IMR-90 (cell line): ENCODE results near the gene ORMDL3. TPM values are rescaled to one million over a fixed set of nuclear protein-coding genes. Genes with fewer than 3 reads are reported as not detected.
A peak's percentile ranks its signal among the peaks of the same experiment; 100 is the strongest.

Source experiments
- ATAC-seq: fragments of 200-7000 bp; cut with Tn5 transposase; 2 replicates; pipeline ENCODE4 v1.9.1; 2020; ENCODE audit warnings: low read depth, mild to moderate bottlenecking, moderate library complexity
- BruUV-seq: library from RNA; stranded (reverse); fragments of 400-500 nt; replicated peaks from 2 replicates; lab custom pipeline; 2021; lab: Mats Ljungman, UMichigan
- CTCF ChIA-PET: fragments of 300-600 bp; formaldehyde crosslinking; extraction: SDS; loops from one replicate; lab custom pipeline; 2021; ENCODE audit warnings: antibody characterized with exemption; lab: Yijun Ruan, JAX
- POLR2A ChIA-PET: fragments of 300-600 bp; sonication (Branson Sonifier 250); formaldehyde crosslinking; loops from one replicate; lab custom pipeline; 2022; ENCODE audit warnings: antibody characterized with exemption; ENCODE audit not compliant: unreplicated experiment; lab: Charles Lee
- DNase-seq: peaks from one replicate; pipeline ENCODE4 v3.0.0; 2013
- H2AFZ ChIP-seq: replicated peaks from 2 replicates; pipeline ENCODE3; 2013; ENCODE audit warnings: low read length, mild to moderate bottlenecking; ENCODE audit not compliant: poor library complexity
- H2AK5ac ChIP-seq: 2 replicates; pipeline ENCODE4 v1.6.1; 2013; ENCODE audit warnings: low read depth, low read length, inconsistent platforms
- H2AK9ac ChIP-seq: replicated peaks from 2 replicates; pipeline ENCODE3; 2013; ENCODE audit warnings: mild to moderate bottlenecking, low read depth, low read length, moderate library complexity; ENCODE audit not compliant: poor library complexity
- H2BK120ac ChIP-seq: 2 replicates; pipeline ENCODE4 v1.6.1; 2013; ENCODE audit warnings: low read depth, low read length, inconsistent platforms
- H2BK15ac ChIP-seq: 3 replicates; pipeline ENCODE4 v1.6.1; 2013; ENCODE audit warnings: low read depth, low read length, inconsistent platforms
- H2BK20ac ChIP-seq: 2 replicates; pipeline ENCODE4 v1.6.1; 2013; ENCODE audit warnings: low read depth, mild to moderate bottlenecking, inconsistent platforms, low read length, moderate library complexity
- H2BK5ac ChIP-seq: 2 replicates; pipeline ENCODE4 v1.6.1; 2013; ENCODE audit warnings: mild to moderate bottlenecking, low read depth, low read length, inconsistent platforms; ENCODE audit not compliant: poor library complexity, severe bottlenecking
- H3K14ac ChIP-seq: replicated peaks from 2 replicates; pipeline ENCODE4 v1.6.1; 2013; ENCODE audit warnings: low read depth, low read length, inconsistent platforms
- H3K18ac ChIP-seq: 2 replicates; pipeline ENCODE4 v1.6.1; 2013; ENCODE audit warnings: low read depth, low read length, control low read depth
- H3K23ac ChIP-seq: 2 replicates; pipeline ENCODE4 v1.6.1; 2013; ENCODE audit warnings: low read depth, low read length, inconsistent platforms
- H3K27ac ChIP-seq: 2 replicates; pipeline ENCODE4 v1.5.1; 2013; ENCODE audit warnings: mild to moderate bottlenecking, control low read depth, low read length; ENCODE audit not compliant: insufficient read depth
- H3K27me3 ChIP-seq: 2 replicates; pipeline ENCODE4 v1.6.1; 2013; ENCODE audit warnings: low read length; ENCODE audit not compliant: control insufficient read depth, insufficient read depth
- H3K36me3 ChIP-seq: 2 replicates; pipeline ENCODE4 v1.6.1; 2013; ENCODE audit warnings: low read length, mixed read lengths; ENCODE audit not compliant: control insufficient read depth, insufficient read depth
- H3K4ac ChIP-seq: 2 replicates; pipeline ENCODE4 v1.6.1; 2013; ENCODE audit warnings: low read depth, low read length, inconsistent platforms
- H3K4me1 ChIP-seq: 2 replicates; pipeline ENCODE4 v1.6.1; 2013; ENCODE audit warnings: low read length, mixed read lengths; ENCODE audit not compliant: control insufficient read depth, insufficient read depth
- H3K4me2 ChIP-seq: 2 replicates; pipeline ENCODE4 v1.6.1; 2013; ENCODE audit warnings: low read depth, mild to moderate bottlenecking, control low read depth, low read length, moderate library complexity
- H3K4me3 ChIP-seq: 2 replicates; pipeline ENCODE4 v1.5.1; 2013; ENCODE audit warnings: low read depth, mild to moderate bottlenecking, control low read depth, low read length, moderate library complexity; ENCODE audit not compliant: insufficient read depth
- H3K56ac ChIP-seq: 2 replicates; pipeline ENCODE4 v1.6.1; 2013; ENCODE audit warnings: low read length, inconsistent platforms; ENCODE audit not compliant: insufficient read depth; ENCODE audit errors: extremely low read depth
- H3K79me1 ChIP-seq, 2 experiments: 2 replicates each; pipeline ENCODE4 v1.6.1; 2013; ENCODE audit warnings: low read length in 2 of 2, inconsistent platforms in 1 of 2, low read depth in 1 of 2
- H3K9ac ChIP-seq: 2 replicates; pipeline ENCODE4 v1.6.1; 2013; ENCODE audit warnings: low read depth, low read length, control low read depth
- H3K9me1 ChIP-seq: 2 replicates; pipeline ENCODE4 v1.6.1; 2013; ENCODE audit warnings: low read length, inconsistent platforms; ENCODE audit not compliant: insufficient read depth
- H3K9me3 ChIP-seq: 2 replicates; pipeline ENCODE4 v1.6.1; 2013; ENCODE audit warnings: low read length; ENCODE audit not compliant: control insufficient read depth, insufficient read depth
- H4K20me1 ChIP-seq: 2 replicates; pipeline ENCODE4 v1.6.1; 2013; ENCODE audit warnings: low read length, inconsistent platforms; ENCODE audit not compliant: insufficient read depth
- H4K5ac ChIP-seq: 2 replicates; pipeline ENCODE4 v1.6.1; 2013; ENCODE audit warnings: mild to moderate bottlenecking, low read depth, low read length, control low read depth
- H4K8ac ChIP-seq, 2 experiments: 2 replicates each; pipeline ENCODE4 v1.6.1; 2013; ENCODE audit warnings: low read depth in 2 of 2, low read length in 2 of 2, control low read depth in 1 of 2, inconsistent platforms in 1 of 2
- H4K91ac ChIP-seq: 2 replicates; pipeline ENCODE4 v1.6.1; 2013; ENCODE audit warnings: low read depth, low read length, inconsistent platforms; ENCODE audit not compliant: insufficient read depth
- CHD1 ChIP-seq: IDR thresholded peaks from 2 replicates; pipeline ENCODE4 v1.6.1; 2012; ENCODE audit warnings: low read depth, low read length, improper control_type of control experiment
- MXI1 ChIP-seq: IDR thresholded peaks from 2 replicates; pipeline ENCODE4 v1.6.1; 2012; ENCODE audit warnings: low read depth, mild to moderate bottlenecking, low read length, moderate library complexity, borderline replicate concordance
- RFX5 ChIP-seq: IDR thresholded peaks from 2 replicates; pipeline ENCODE4 v1.8.0; 2012; ENCODE audit warnings: low read depth, mild to moderate bottlenecking, low read length, moderate library complexity
- SMC3 ChIP-seq: fragments of 150-350 bp; IDR thresholded peaks from 2 replicates; pipeline ENCODE4 v1.6.1; 2016; ENCODE audit warnings: low read depth, mild to moderate bottlenecking, antibody characterized with exemption, low read length, moderate library complexity
- WGBS, 2 experiments: methylation state at CpG; one replicate each; pipeline versions ENCODE4 v1.1.5 to v1.1.7; 2013; ENCODE audit warnings: missing lambda C conversion rate in 2 of 2; ENCODE audit not compliant: insufficient read length in 1 of 2; ENCODE audit errors: extremely low coverage in 2 of 2; 5-methylcytosine and 5-hydroxymethylcytosine counted together
- dilution Hi-C: fragments of 300-500 bp; cut with HindIII; formaldehyde crosslinking; loops from one replicate; pipeline ENCODE4 v1.14.3; 2018; ENCODE audit warnings: low sequenced_read_pairs; ENCODE audit not compliant: unreplicated experiment
- in situ Hi-C: fragments of 300-500 bp; cut with MboI; formaldehyde crosslinking; loops from 3 replicates; pipeline ENCODE4 v1.14.3; 2019; ENCODE audit warnings: low sequenced_read_pairs, inconsistent platforms, mixed read lengths
- intact Hi-C: fragments of 100-400 bp; cut with micrococcal nuclease; formaldehyde crosslinking; loops from 2 replicates; pipeline ENCODE4 v1.10.0; 2022
- polyA plus RNA-seq, 3 experiments: library from polyadenylated mRNA; depleted of rRNA; stranded (reverse); fragments of >200 nt; gene quantifications; 2 replicates each; pipeline ENCODE4 v1.2.3, GENCODE V29; 2012; ENCODE audit warnings: low replicate concordance in 1 of 3
- total RNA-seq: library from RNA; depleted of rRNA; stranded (reverse); fragments of >200 nt; gene quantifications from 2 replicates; pipeline ENCODE4 v1.2.3, GENCODE V29; 2012
- TF ChIP-seq, protein P1 (sequence below): fragments of 150-350 bp; IDR thresholded peaks from 2 replicates; pipeline ENCODE4 v1.6.1; 2016; ENCODE audit warnings: low read depth, mild to moderate bottlenecking, low read length, moderate library complexity, borderline replicate concordance

The ORMDL3 gene
- total and polyA plus RNA-seq, 2 of the 4 experiments (the other 2 are of a cell fraction), result 45.7 to 78.6 TPM

DNA sequence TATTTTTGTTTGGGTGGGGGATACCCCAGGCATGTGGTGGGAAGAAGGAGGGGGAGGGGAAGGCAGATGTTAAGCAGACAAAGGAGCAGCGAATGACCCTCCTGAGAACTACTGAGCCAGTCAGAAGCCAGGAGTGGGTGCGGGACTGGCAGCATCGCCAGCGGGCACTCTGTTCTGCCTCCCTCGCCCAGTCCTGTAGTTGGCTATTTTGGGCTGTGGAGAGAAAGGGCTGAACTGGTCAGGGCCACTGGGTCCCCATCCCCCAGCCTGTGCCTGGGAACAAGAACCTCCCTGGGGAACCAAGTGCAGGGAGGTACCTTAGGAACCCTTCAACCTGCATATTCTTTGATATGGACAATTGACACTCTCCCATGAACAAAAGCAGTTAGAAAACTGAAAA is 6.5 kb upstream of the ORMDL3 start:
- Histone ChIP-seq H2BK5ac (no peak overlapping the region), H3K14ac (no peak overlapping the region), H3K23ac (no peak overlapping the region), H2BK120ac (no peak overlapping the region), H3K56ac (no peak overlapping the region), H3K9me3 (no peaks in the 10 kb centered on the region), H4K8ac (no peak overlapping the region), H3K4me2 (no peak overlapping the region), H4K5ac (no peak overlapping the region), H3K79me1 (no peaks in the 10 kb centered on the region), H3K27ac (no peak overlapping the region), H3K4me1 (peaks cover 13% of the 10 kb centered on the region), H3K27me3 (no peaks in the 10 kb centered on the region), H3K4ac (no peak overlapping the region), H2AFZ (no peak overlapping the region), H3K36me3 (no peaks in the 10 kb centered on the region), H4K91ac (no peak overlapping the region), H2AK9ac (no peak overlapping the region), H2AK5ac (peak overlapping the region; percentile 43; the same call in 1 of the 2 replicates), H3K9ac (no peak overlapping the region), H4K20me1 (peaks cover 6% of the 10 kb centered on the region), H3K9me1 (peaks cover 9% of the 10 kb centered on the region), H2BK20ac (no peak overlapping the region), H3K4me3 (no peak overlapping the region), H2BK15ac (no peak overlapping the region), H3K18ac (no peak overlapping the region)
- intact Hi-C loops (no loop called here), dilution Hi-C loops (no loop called here), in situ Hi-C loops (no loop called here)
- no peak for ATAC-seq
- no CpG with 5 or more reads among the region's 5 CpGs for WGBS, 2 experiments
- BruUV-seq, result no TSS peak
- ChIA-PET CTCF (no interaction called here), POLR2A (no interaction called here)
- no peak for DNase-seq
- TF ChIP-seq RFX5 (no peak), CHD1 (no peak), MXI1 (no peak), SMC3 (no peak)
- TF ChIP-seq, protein P1, sequence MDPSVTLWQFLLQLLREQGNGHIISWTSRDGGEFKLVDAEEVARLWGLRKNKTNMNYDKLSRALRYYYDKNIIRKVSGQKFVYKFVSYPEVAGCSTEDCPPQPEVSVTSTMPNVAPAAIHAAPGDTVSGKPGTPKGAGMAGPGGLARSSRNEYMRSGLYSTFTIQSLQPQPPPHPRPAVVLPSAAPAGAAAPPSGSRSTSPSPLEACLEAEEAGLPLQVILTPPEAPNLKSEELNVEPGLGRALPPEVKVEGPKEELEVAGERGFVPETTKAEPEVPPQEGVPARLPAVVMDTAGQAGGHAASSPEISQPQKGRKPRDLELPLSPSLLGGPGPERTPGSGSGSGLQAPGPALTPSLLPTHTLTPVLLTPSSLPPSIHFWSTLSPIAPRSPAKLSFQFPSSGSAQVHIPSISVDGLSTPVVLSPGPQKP, result no peak
